Right forelimb (tissue), 1 donor: ENCODE measurements around the gene DISC1.
"Not testable (repeated sequence)": the region's sequence is repeated elsewhere in the genome, so short reads cannot be mapped to it uniquely, and the experiment has no call there.

Source experiments
- DNase-seq: peaks from one replicate; pipeline ENCODE4 v3.0.0-alpha.2; 2018

Gene DISC1

DNA sequence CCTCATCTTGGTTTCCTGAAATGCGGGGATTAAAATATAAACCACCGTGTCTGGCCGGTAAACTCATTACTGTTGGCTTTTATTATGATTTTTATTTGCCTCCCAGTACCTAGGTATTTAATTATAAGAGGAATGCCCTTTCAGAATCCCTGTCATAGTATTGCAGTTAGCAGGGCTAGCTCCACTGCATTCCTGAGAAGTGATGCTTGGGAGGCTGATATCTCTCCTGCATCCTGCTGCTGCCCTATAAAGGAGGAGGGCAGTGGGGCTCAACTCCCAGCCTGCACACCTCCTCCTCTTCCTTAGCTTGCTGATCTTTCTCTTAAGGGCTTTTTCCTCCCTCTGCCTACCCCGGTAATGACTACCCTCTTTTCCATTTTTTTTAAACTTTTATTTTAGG is 19.9 kb upstream of the DISC1 start:
- no peak for DNase-seq

DNA sequence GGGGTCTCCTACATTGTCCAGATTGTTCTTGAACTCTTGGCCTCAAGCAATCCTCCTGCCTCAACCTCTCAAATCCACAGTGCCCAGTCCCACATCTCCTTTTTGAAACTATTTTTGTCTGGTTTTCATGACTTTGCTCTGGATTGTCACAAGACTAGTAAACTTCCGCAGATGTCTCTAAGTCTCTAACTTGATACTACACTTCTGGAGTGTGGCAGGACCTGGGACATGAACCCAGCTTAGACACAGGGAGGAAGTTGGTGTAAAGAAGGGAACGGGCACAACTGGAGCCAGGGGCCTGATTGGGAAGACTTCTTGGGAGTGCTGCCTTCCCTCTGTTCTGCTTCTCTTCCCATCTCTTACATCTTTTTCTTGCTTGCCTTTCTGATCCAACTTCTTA is 16.2 kb upstream of the DISC1 start:
- DNase-seq: no peak

DNA sequence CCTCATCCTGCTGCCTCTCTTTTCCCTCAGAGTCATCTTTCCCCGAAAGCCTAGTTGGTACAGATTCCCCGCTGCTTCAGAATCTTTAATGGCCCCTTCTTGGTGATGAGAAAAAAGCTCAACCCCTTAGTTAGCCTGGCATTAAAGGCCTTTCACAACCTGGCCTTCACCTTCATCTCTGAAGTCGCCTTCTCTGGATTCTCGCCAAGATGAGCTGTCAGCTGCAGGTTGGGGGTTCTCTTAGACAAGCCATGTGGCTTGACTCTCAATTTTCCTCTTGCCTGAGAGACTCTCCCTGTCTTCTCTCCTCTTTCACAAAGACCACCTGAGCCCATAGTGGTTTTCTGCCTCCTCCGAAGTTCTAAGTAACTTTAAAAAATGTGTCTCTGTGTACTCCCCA is 15.5 kb upstream of the DISC1 start:
- DNase-seq: no peak

DNA sequence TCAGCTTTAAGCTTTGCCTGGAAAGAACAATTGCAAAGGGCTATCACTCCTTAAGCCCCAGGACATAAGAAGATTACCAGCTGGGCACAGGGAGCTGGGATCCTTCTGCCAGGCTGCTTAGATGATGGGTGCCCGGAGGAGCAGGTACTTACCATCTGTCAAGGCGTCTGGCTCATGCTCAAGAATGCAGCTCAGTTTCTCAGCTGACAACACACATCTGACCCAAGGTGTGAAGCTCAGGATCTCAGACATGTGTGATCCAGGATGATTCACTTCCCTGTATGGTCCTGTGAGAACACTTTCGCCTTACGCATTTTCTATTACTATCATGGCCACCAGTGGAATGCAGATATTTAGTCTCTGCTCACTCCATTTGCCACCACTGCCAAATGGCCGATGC is 14.7 kb upstream of the DISC1 start:
- no peak for DNase-seq

DNA sequence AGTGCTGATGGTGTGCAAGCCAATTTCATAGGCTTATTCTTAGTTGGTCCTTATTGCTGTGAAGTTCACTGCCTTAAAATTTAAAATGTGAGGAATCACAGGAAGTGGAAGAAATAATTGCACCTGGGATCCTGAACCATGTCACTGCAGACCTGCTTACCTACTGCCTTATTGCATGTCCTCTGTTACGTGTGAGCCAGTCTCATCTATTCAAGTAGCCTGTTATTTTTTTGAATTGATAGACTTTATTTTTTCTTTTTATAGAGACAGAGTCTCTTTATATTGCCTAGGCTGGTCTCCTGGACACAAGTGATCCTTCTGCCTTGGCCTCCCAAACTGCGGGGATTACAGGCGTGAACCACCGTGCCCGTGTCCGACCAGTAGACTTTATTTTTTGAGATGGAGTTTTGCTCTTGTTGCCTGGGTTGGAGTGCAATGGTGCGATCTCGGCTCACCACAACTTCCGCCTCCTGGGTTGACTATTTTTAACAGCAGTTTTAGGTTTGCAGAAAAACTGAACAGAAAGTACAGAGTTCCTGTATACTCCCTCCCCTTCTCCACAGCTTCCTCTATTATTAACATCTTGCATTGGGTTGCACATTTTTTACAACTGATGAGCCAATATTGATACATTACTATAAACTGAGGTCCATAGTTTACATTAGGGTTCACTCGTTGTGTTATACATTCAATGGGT is 14.0 kb upstream of the DISC1 start:
- DNase-seq: no peak

DNA sequence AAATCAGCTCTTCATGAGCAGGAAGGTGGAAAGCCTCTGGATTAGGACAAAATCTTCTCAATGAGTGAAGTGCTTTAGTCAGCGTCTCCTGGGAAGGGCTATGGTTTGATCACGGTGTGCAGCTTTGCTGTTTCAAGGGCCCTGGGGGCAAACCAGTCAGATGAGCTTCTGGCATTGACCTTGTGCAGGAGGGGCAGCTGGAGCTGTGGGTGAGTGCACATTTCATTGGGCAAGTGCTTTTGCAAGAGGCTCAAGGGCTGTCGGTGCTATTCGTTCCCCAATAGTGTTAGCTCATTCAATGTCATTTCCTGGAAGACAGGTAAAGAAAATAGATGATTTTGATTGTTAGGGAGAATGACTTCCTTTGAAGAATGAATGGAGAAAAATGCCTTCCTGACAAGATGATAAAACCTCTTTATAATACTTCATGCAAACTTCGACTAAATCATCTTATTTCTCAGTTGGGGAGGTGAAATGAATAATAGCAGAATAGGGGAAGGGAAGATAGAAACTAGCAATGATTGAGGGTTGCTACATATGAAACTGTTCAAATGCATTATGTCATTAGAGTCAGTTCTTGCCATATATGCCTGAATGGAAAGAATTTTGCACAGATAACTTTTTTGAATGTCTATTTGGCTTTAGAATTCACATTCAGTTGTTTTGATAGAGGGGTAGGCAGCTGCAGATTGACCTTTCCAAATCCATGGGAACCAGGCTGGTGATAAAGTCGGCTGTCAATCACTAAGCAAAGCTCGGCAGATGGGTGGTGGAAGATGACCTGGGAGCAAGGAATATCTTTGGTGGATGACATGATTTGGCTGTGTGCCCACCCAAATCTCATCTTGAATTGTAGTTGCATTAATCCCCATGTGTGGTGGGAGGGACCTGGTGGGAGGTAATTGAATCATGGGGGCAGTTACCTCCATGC is 12.9 kb upstream of the DISC1 start:
- DNase-seq: no peak

DNA sequence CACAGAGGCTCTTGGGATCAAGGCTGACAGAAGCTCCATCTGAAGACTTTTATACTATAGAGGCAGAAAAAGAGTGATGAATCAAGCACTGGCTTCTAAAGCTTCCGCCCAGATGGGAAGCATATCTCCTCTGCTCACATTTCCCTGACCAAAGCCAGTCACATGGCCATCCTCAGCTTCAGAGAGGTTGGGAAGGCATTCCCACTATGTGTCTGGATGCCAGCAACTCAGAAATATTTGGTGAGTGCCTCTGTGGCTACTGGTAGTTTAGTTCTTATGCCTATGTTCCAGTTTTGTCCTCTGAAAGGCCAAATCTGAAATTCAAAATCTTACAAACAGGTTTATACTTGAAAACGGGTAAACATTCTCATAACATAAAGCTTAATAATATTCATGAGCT is 9.9 kb upstream of the DISC1 start:
- no peak for DNase-seq

DNA sequence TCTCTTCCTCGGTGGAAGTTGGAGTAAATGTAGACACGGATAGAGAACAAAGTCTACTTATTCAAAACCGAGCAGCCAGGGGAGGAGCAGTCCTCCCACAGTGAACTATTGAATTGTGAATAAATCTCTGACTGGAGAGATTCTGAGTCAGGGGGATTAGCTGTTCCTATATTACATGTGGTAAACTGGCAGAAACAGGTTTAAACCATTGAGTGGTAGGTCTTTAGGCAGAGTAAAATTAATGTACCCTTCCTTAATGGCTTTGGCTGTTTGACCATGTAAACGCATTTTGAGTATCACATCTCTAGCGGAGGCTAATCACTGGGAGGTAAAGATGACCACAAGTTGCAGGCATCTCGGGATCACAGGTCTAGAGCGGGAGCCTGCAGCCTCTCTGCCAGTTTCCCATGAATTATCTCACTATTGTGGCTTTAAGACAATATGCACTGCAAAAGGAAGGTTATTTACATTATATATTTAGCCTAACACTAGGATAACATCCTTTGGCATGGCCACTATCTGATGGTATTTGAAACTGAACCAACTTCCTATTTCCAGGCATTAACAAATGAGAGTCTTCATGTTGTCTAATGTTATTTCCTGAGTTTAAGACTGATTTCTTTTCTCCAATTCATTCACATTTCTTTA is 7.9 kb upstream of the DISC1 start:
- no peak for DNase-seq

DNA sequence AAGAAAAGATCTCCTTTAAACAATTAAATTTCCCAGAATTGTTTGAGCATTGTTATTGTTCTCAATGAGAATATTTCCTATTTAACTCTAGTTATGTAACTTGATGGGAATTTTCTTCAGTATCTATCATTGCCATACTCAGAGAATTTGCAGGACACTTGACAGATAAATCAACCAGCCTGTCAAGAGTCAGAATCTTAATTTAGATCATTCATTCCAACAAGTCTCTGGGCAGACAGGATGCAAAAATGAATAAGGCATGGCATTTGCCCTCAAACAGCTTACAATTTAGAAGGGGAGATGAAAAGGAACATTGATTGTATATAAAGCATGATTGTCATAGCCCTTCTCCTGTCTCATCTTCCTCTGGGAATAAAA is 7.3 kb upstream of the DISC1 start:
- no peak for DNase-seq

DNA sequence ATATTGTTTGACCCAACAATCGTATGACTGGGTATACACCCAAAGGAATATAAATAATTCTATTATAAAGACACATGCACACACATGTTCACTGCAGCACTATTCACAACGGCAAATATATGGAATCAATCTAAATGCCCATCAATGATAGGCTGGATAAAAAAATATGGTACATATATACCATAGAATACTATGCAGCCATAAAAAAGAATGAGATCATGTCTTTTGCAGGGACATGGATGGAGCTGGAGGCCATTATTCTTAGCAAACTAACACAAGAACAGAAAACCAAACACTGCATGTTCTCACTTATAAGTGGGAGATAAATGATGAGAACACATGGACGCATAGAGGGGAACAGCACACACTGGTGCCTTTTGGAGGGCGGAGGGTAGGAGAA is 1.5 kb upstream of the DISC1 start:
- not testable (repeated sequence) for DNase-seq

DNA sequence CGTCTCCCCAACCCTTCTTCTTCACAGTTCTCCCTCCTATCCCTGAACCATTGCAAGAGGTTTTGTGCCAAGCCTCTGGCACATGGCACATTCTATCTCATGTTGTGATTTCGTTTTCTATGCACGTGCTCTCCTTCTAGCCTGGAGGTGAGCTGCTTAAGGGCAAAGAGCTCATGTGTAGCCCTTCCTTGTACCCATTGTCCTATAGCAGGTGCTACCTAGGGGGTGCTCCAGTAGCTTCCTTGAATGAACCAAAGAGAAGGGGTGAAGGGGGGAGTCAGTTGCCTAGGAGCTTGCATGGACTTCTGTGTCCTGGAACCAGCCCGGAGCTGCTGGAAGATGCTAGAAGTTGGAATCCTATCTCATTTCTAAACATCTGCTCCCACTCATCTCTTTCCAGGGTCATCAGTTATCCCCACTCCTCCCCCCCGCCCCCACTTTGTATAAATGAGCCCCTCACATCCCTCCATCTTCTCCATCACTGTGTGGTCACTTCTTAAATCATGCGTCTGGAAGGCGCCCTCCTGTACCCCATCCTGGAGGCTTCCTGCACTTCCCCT is 535 bp upstream of the DISC1 start:
- no peak for DNase-seq

DNA sequence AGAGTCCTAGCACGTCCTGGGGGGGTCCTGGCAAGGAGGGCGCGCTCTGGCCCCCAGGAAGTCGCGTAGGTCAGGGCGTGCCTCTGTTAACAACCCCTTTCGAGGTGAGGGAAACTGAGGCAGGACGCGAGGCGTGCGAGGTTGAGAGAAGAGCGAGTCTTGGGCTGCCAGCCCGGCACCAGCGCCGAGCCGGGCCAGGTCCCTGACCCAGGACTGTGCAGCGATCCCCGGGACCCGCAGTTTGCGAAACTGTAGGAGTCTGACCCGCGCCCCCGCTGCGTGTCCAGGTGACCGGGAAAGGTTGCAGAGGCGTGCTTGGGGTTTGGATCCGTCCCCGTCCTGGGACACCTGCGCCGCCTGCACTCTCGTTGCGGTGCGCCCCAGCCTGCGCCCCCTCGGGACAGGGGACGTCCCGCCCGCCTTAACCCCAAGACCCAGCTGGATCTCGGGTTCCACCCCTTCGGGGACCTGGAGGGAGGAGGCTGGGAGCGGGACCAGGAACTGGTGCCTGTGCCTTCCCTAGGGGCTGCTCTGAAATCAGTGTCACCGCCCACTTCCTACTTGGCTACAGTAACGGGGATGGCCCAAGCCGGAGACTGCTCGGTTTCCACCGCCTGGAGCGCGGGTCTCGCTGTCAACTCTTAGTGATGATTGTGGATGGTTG is 493 bp downstream of the DISC1 start:
- DNase-seq: peak; percentile 70

DNA sequence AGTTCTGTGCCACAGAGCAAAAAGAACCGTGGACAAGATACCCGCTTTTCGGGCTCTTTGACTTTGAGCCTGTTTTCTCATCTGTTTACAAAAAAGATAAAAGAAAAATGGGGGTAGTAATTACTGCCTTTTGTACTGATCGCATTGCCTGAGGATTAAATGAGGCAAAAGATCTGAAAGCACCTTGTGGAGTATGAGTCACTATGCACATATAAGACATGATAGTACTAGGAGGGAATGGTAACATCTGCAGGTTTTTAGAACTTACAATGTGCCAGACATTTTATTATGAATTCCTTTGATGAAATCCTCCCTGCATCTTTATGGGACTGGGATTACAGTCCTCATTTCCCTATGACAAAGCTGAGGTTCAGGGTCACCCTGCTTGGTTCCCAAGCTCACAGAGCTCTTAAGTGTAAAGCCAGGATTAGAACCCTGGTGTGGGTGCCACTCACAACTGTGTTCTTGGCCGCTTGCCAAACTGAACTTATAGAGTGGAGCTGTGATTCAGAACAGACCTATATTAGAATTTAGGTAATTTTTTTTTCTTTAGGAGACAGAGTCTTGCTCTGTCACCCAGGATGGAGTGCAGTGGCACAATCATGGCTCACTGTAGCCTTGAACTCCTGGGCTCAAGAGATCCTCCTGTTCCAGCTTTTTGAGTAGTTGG is 1.8 kb downstream of the DISC1 start:
- no peak for DNase-seq

DNA sequence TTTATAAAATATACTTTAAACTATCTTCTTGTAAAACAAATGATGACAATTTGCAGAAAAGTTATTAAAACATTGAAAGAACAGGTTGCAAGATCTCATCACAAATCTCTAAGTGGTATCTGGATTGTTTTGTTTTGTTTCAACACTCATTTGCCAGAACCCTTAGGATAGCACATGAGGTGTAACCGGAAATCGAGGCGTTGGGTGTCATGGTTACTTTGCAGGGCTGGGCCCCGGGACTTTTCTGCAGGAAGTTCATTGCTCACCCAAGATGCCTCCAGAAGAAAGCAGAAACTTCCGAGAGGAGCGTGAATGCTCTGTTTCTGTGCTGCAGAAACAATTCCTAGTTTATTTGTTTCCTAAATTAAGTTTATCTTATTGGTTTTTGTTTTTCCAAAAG is 2.5 kb downstream of the DISC1 start:
- DNase-seq: no peak

DNA sequence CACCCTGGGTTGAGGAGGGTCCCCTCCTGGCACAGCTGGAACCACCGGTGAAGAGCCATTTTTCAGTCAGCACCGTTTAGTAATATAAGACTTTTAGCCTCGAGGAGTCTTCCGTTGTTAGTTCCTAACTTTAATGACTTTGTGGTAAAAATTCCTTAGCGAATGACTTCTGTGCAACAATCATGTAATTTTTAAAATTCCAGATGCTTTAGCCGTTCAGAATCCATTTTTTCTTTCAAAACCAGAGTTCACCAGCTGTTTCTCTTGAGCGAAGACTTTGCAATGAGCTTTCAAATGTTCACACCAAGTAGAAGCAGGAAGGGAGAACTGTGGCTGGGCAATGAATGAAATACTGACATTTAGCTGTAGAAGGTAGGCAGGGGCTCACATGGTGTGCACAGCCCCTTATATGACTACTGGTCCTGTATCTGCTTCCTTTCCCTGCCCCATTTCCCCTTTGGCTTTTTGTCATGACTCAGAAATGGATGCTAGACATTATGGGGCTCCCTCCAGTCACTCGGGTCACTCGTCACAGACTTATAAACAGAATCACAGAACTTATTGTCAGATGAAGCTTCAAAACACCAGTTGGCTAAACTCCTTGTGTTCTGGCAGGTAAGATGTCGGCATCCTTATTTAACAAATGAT is 4.1 kb downstream of the DISC1 start:
- no peak for DNase-seq

DNA sequence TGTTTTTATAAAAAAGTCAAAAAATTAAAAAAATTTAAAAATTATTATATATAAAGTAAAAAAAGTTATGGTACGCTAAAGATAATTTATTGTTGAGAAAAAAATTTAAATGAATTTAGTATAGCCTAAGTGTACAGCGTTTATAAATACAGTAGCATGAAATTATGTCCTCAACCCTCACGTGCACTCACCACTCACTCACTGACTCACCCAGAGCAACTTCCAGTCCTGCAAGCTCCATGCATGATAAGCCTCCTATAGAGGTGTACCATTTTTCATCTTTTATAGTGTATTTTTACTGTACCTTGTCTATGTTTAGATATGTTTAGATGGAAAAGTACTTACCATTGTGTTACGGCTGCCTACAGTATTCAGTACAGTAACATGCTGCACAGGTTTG is 5.1 kb downstream of the DISC1 start:
- no peak for DNase-seq

DNA sequence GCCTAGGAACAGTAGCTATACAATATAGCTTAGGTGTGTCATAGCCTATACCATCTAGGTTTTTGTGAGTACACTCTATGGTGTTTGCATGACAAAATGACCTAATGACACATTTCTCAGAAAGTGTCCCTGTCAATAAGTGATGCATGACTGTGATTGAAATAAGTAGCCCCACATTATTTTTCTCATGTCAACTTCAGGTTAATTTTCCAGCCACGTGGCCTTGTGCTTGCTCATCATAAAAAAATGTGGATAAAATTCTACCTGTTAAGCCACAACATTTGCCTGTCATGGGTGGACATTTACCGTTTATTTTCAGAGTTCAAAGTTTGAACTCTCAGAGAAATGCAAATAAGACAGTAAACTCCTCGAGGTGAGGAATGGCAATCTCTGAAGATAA is 5.5 kb downstream of the DISC1 start:
- DNase-seq: no peak

DNA sequence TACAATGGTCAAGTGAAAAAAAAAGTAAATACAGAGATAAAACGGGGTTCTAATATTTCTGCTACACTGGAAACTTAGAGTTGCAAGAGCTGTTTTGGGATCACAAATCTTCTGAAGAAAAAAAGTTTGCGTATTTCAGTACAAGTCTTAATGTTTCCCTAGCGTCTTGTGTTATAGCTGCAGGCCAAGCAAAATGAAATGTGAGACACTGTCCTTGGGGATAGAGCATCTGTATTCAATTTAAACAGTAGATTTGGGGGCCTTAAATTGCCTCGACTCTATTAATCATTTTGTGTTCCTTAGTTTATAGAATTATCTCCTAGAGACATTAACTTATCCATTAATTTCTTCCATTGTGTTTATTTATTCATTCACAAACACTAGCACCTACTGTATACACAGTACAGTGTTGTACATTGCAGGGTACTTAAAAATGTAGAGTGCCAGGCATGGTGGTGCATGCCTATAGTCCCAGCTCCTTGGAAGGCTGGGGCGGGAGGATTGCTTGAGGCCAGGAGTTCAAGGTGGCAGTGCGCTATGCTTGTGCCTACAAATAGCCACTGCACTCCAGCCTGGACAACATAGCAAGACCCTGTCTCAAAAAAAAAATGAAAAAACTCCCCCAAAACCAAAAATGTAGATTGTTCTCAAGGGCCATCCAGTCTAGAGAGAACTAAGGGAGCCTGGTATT is 7.9 kb downstream of the DISC1 start:
- DNase-seq: no peak

DNA sequence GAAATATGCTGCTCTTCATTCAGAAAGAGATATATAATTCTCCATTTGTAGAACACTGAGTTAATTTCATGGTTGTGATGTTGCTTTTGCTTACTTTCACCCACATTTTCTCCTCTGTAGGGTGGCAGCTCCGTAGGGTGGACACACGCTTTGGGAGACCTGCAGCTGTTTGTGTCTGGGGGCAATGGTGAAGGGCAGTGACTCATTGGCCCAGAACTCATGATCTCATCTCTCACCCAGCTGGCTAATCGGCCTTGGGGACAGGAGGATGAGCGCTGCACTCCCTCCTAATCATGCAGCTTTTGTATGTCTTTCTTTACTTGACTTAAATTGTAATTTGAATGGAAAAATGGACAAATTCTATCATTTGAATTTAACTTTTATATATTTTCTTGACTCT is 9.6 kb downstream of the DISC1 start:
- no peak for DNase-seq

DNA sequence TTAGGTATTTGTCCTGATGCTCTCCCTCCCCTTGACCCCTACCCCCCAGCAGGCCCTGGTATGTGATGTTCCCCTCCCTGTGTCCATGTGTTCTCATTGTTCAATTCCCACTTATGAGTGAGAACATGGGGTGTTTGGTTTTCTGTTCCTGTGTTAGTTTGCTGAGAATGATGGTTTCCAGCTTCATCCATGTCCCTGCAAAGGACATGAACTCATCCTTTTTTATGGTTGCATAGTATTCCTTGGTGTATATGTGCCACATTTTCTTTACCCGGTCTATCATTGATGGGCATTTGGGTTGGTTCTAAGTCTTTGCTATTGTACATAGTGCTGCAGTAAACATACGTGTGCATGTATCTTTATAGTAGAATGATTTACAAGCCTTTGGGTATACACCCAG is 10.3 kb downstream of the DISC1 start:
- not testable (repeated sequence) for DNase-seq

DNA sequence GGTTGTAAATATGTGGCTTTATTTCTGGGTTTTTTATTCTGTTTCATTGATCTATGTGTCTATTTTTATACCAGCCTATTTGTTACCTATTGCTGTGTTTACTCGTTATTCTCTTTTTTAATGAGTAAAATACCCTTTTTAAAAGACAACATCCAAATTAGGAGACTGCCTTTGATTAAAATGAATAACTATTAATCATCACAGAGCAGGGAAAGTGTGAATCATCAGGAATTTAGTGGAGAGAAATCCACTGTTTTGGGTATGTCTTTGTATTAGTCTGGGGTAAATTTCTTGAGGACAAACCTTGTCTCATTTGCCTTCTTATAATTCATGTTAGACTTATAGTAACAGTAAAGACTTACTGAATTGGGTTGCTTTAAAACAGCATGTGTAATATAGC is 12.1 kb downstream of the DISC1 start:
- no peak for DNase-seq
